ENCODE measurements around the gene PRG3.

The PRG3 gene

DNA sequence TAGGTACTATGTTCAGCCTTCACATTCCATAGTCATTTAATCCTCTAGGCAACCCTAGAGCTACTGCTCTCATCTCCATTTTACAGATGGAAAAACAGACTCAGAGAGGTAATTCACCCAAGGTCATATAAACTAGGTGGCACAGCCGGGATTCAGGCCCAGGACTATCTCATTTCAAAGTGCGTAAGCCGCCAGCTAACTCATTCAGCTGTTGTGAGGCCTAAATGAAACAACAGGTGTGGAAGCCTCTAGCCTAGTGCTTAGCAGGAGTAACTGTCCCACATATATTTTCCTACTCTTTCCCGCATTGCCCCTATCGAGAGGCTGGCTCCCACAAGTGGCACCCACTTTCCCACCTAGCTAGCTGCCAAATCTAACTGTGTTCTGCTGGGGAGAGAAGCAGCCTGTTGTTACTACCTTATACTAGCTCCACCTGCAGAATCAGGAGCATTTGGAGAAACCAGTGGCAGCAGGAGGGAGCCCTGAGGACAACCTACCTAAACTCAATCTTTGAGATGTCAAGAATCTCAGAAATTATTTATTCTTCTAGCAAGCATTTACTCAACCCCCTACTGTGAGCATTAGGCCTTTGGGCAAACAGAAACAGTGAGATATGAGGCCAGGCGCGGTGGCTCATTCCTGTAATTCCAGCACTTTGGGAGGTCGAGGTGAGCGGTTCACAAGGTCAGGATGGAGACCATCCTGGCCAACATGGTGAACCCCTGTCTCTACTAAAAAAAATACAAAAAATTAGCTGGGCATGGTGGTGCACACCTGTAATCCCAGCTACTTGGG lies 20.9 kb downstream of the PRG3 start:
- no peak overlapping the region for H3K4me3 ChIP-seq (replicated peaks; ENCODE audit: low read depth, low read length)
- DNase-seq (ENCODE audit: low read depth), result no peak
- TF ChIP-seq, protein P1, sequence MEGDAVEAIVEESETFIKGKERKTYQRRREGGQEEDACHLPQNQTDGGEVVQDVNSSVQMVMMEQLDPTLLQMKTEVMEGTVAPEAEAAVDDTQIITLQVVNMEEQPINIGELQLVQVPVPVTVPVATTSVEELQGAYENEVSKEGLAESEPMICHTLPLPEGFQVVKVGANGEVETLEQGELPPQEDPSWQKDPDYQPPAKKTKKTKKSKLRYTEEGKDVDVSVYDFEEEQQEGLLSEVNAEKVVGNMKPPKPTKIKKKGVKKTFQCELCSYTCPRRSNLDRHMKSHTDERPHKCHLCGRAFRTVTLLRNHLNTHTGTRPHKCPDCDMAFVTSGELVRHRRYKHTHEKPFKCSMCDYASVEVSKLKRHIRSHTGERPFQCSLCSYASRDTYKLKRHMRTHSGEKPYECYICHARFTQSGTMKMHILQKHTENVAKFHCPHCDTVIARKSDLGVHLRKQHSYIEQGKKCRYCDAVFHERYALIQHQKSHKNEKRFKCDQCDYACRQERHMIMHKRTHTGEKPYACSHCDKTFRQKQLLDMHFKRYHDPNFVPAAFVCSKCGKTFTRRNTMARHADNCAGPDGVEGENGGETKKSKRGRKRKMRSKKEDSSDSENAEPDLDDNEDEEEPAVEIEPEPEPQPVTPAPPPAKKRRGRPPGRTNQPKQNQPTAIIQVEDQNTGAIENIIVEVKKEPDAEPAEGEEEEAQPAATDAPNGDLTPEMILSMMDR (IDR thresholded peaks at IDR 0.05; ENCODE audit: low read length, missing control alignments), result no peak

DNA sequence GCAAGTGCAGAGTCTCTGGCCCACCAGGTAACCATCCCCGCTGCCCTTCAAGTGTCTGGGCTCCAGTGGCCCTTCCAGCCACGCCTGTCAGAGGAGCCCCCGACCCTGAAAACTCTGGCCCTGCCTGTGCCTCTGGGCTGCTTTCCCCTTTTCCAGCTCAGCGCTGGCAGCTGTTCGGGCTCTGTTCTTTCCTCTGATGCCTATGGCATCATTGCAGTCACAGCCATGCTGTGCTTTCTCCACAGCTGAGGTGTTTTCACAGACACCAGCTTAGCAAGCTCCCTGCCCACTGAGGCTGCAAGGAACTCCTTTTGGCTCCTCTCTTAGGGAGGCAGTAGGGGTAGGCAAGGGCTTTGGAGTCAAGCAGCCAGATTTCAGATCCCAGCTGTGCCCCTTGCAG lies 21.6 kb downstream of the PRG3 start:
- DNase-seq (ENCODE audit: low read depth), result no peak
- H3K4me3 ChIP-seq (replicated peaks; ENCODE audit: low read depth, low read length), result no peak overlapping the region

DNA sequence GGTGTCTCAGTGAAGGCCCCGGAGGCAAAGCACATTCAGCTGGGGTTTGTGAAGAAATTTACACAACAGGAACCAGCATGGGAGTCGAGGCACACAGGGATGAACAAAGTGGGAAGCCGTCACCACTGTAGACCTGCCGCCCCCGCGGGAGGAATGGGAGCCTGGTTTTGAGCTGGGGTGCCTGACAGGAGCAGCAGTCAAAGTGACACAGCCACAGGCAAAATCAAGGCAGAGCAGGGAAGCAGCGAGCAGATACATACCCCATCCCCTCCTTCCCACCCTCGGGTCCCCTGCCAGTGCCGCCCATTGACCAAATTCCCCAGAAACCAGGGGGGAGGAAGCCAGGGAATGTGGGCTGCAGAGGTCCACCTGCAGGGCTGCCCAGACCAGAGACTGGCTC lies 22.0 kb downstream of the PRG3 start:
- H3K4me3 ChIP-seq (replicated peaks; ENCODE audit: low read depth, low read length), result no peak overlapping the region
- TF ChIP-seq, protein P1 (IDR thresholded peaks at IDR 0.05; ENCODE audit: low read length, missing control alignments), result no peak
- no peak for DNase-seq (ENCODE audit: low read depth)

More for the DNA sequence above, 21.6 kb downstream of the PRG3 start:
- TF ChIP-seq, protein P1 (IDR thresholded peaks at IDR 0.05; ENCODE audit: low read length, missing control alignments), result no peak

DNA sequence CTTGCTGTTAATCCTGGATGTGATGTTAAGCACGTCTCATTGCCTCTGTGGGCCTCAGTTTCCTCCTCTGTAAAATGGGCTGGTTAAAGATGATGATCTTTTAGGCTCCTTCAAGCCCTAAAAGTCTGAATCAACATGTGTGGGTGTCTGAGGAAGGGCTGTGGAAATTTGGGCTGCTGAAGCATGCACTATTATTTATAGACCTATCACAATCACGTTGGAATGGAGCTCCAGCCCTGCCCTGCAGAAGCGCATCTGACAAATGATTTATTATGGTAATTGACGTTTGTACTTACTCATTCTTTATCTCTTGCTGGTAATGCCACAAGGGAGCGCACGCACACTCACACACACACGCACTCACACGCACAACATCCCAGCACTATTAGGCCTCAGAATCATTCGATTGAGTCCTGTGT lies 22.4 kb downstream of the PRG3 start:
- TF ChIP-seq, protein P1 (IDR thresholded peaks at IDR 0.05; ENCODE audit: low read length, missing control alignments), result no peak

DNA sequence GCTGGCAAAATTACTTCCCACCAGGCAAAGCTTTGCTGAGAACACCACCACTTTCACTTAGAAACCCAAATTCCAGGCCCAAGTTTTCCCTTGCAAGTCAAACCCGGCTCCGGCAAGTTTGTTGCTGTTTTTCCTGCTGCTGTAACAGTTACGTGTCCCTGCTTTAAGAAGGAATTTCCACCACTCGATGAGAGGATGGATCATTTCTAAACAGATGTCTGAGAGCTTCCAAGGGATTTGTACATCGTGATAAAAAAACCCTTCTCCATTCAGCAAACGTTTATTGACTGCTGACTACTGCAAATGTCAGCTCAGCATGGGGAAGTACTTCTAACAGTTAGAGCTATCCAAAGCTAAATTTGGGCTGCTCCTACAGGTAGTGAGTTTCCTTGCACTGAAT lies 23.1 kb downstream of the PRG3 start:
- DNase-seq (ENCODE audit: low read depth), result peak; percentile 5
- TF ChIP-seq, protein P1 (IDR thresholded peaks at IDR 0.05; ENCODE audit: low read length, missing control alignments), result no peak
- no peak overlapping the region for H3K4me3 ChIP-seq (replicated peaks; ENCODE audit: low read depth, low read length)

More for the DNA sequence above, 22.4 kb downstream of the PRG3 start:
- peak; percentile 20 for DNase-seq (ENCODE audit: low read depth)
- H3K4me3 ChIP-seq (replicated peaks; ENCODE audit: low read depth, low read length), result no peak overlapping the region

DNA sequence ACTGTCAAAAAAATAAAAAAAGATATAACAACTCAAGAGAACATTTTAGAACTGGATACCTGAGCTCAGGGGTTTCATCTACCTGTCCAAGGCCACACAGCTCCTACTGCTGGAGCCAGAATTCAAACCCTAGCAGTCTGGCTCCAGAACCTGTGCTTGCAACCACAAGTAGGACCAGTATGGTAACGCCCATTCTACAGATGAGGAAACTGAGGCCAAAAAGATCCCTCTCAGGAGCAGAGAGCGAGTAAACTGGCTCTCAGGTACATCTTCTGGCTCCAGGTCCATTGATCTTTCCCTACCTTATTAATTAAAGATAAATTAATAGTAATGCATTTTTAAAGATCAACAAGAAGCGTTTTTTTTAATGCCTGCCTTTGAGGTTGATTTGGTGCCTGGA lies 23.6 kb downstream of the PRG3 start:
- H3K4me3 ChIP-seq (replicated peaks; ENCODE audit: low read depth, low read length), result no peak overlapping the region
- no peak for DNase-seq (ENCODE audit: low read depth)
- TF ChIP-seq, protein P1 (IDR thresholded peaks at IDR 0.05; ENCODE audit: low read length, missing control alignments), result no peak

DNA sequence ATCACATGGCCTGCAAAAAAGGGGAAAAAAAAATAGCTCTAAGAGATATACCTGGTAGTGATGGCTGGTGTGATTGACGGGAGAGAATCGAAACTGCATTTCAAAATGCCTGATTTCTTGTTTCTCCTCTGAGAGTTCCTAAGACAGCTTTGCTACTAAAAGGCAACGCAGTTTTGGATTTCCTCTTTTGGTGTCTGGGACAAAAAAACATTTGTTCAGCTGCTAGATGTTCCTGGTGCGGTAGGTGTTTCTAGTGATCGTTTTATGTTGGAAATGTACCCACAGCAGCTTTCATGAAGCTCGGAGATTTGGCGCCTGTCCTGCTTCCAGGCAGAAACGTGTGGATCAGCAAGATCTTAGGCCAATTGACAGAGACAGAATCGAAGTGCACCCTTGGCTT lies 24.7 kb downstream of the PRG3 start:
- no peak for DNase-seq (ENCODE audit: low read depth)
- H3K4me3 ChIP-seq (replicated peaks; ENCODE audit: low read depth, low read length), result no peak overlapping the region
- TF ChIP-seq, protein P1 (IDR thresholded peaks at IDR 0.05; ENCODE audit: low read length, missing control alignments), result no peak
